Breast epithelium (tissue), 3 donors: Measurements from ENCODE around the gene SLC17A4.

ENCODE experiments used
- POLR2A ChIP-seq: fragments of 450-650 bp; IDR thresholded peaks from one replicate; pipeline ENCODE4 v1.6.1; 2016; ENCODE audit warnings: antibody characterized with exemption, mild to moderate bottlenecking, moderate library complexity
- POLR2AphosphoS5 ChIP-seq, 3 donors: sonication (generic); formaldehyde crosslinking; IDR thresholded peaks; one replicate each; pipeline ENCODE4 v1.6.1; 2017; ENCODE audit warnings: antibody characterized with exemption in 3 of 3
- TF ChIP-seq, protein P1 (sequence below), 3 donors: fragments of 450-650 bp; IDR thresholded peaks; one replicate each; pipeline ENCODE4 v1.5.1; 2016 to 2017; ENCODE audit warnings: antibody characterized with exemption in 3 of 3, mild to moderate bottlenecking in 3 of 3, moderate library complexity in 3 of 3

DNA sequence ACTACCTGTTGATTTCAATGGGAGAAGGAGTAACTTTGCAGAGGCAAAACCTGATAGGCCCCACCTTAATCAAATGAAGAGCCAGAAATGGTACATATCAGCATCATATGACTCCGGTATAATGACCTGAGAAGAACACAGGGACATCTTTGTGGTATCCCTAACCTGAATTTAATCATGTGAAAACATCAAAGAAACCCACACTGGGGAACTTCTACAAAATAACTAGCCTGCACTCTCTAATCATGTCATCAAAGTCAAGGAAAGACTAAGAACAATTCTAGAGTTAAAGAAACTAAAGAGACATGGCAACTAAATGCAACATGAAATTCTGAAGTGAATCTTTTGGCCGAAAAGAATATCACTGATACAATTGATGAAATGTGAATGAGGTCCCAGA lies 34.9 kb downstream of the SLC17A4 start:
- TF ChIP-seq POLR2A: no peak
- TF ChIP-seq, protein P1, sequence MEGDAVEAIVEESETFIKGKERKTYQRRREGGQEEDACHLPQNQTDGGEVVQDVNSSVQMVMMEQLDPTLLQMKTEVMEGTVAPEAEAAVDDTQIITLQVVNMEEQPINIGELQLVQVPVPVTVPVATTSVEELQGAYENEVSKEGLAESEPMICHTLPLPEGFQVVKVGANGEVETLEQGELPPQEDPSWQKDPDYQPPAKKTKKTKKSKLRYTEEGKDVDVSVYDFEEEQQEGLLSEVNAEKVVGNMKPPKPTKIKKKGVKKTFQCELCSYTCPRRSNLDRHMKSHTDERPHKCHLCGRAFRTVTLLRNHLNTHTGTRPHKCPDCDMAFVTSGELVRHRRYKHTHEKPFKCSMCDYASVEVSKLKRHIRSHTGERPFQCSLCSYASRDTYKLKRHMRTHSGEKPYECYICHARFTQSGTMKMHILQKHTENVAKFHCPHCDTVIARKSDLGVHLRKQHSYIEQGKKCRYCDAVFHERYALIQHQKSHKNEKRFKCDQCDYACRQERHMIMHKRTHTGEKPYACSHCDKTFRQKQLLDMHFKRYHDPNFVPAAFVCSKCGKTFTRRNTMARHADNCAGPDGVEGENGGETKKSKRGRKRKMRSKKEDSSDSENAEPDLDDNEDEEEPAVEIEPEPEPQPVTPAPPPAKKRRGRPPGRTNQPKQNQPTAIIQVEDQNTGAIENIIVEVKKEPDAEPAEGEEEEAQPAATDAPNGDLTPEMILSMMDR (IDR thresholded peaks at IDR 0.05): no peak
- TF ChIP-seq POLR2AphosphoS5 (IDR thresholded peaks at IDR 0.05): no peak
